OCI-M2 (cell line): Measurements from ENCODE around the gene CUL1.

Experiments used
- DNase-seq: peaks from one replicate; lab custom pipeline; 2025; ENCODE audit not compliant: unreplicated experiment; lab: John Stamatoyannopoulos, UW

CUL1 gene

GRCh38 chr7:148804343-148805235, 105.9 kb downstream of the CUL1 start:
- DNase-seq = no peak

- no peak for DNase-seq
These were observed 107.5 kb downstream of the CUL1 start for GRCh38 chr7:148806187-148806586.

- no peak for DNase-seq
These were observed 108.7 kb downstream of the CUL1 start for GRCh38 chr7:148807436-148807835.

GRCh38 chr7:148809856-148810255, 111.2 kb downstream of the CUL1 start:
- DNase-seq = no peak

GRCh38 chr7:148811892-148812291, 113.2 kb downstream of the CUL1 start:
- no peak for DNase-seq

- no peak for DNase-seq
These were observed 115.2 kb downstream of the CUL1 start for GRCh38 chr7:148813890-148814289.

GRCh38 chr7:148814922-148815559, 116.3 kb downstream of the CUL1 start:
- DNase-seq = no peak

GRCh38 chr7:148815612-148816011, 116.9 kb downstream of the CUL1 start:
- no peak for DNase-seq

- DNase-seq = no peak
These were observed 121.1 kb downstream of the CUL1 start for GRCh38 chr7:148819697-148820360.

GRCh38 chr7:148821422-148821821, 122.7 kb downstream of the CUL1 start:
- DNase-seq = no peak

GRCh38 chr7:148824864-148825263, 126.2 kb downstream of the CUL1 start:
- DNase-seq = no peak

- DNase-seq = no peak
These were observed 126.6 kb downstream of the CUL1 start for GRCh38 chr7:148825338-148825737.

- DNase-seq = no peak
These were observed 130.3 kb downstream of the CUL1 start for GRCh38 chr7:148828965-148829364.

- no peak for DNase-seq
These were observed 132.4 kb downstream of the CUL1 start for GRCh38 chr7:148830897-148831692.

- DNase-seq = no peak
These were observed 133.1 kb downstream of the CUL1 start for GRCh38 chr7:148831782-148832181.

GRCh38 chr7:148834605-148835004, 135.9 kb downstream of the CUL1 start:
- DNase-seq = no peak

- no peak for DNase-seq
These were observed 137.2 kb downstream of the CUL1 start for GRCh38 chr7:148835854-148836253.

- DNase-seq = no peak
These were observed 140.2 kb downstream of the CUL1 start for GRCh38 chr7:148838905-148839304.

- no peak for DNase-seq
These were observed 149.4 kb downstream of the CUL1 start for GRCh38 chr7:148847815-148848734.
